Measurements from ENCODE around the gene PTCD1.

PTCD1 gene

GRCh38 chr7:99371376-99371920 is 67.2 kb downstream of the PTCD1 start:
- no peak for DNase-seq (ENCODE audit: low read depth in 1 of 2, low spot score in 1 of 2)

GRCh38 chr7:99369767-99370391 is 68.7 kb downstream of the PTCD1 start:
- no peak for DNase-seq (ENCODE audit: low read depth in 1 of 2, low spot score in 1 of 2)

DNA sequence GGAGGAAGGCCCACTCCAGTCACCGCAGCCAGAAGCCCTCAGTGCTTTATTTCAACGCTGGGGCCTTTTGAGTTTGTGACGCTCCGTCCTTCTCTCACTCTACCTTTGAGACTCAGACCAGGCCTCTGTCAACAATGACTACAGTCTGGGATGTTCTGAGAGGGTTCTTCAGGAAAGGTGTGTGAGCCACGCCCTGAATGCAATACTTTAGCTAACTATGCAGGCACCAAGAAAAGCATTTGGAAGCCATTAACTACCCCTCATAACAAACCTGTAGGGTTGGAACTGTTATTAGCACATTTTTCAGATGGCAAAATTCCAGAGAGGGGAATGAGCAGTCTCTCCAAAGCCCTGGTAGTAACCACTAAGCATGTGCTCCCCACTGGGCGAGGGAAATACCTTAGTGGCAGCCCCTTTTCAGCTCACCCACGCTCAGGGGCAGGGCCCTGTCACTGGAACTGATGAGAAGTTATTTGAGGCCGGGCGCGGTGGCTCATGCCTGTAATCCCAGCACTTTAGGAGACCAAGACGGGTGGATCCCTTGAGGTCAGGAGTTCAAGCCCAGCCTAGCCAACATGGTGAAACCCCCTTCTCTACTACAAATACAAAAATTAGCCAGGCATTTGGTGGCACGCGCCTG is 69.7 kb downstream of the PTCD1 start:
- DNase-seq (ENCODE audit: low read depth in 1 of 2, low spot score in 1 of 2) = no peak
